Trophoblast cell (in vitro differentiated cells and primary cell): ENCODE measurements around the gene ENTPD2.

Source experiments
- DNase-seq, 2 donors: peaks; one replicate each; pipeline ENCODE4 v3.0.0-alpha.2; 2016
- H2AFZ ChIP-seq: 2 replicates; pipeline ENCODE4 v1.6.1; 2013; ENCODE audit warnings: low read length, moderate library complexity, mild to moderate bottlenecking; ENCODE audit not compliant: insufficient read depth, poor library complexity
- H2AK5ac ChIP-seq: 2 replicates; pipeline ENCODE4 v1.6.1; 2013; ENCODE audit warnings: mild to moderate bottlenecking, low read length
- H2BK120ac ChIP-seq: 2 replicates; pipeline ENCODE4 v1.6.1; 2013; ENCODE audit warnings: low read length, mild to moderate bottlenecking, moderate library complexity; ENCODE audit not compliant: insufficient read depth, poor library complexity
- H2BK12ac ChIP-seq: 2 replicates; pipeline ENCODE4 v1.6.1; 2013; ENCODE audit warnings: mild to moderate bottlenecking, low read length, moderate library complexity
- H2BK5ac ChIP-seq: 2 replicates; pipeline ENCODE4 v1.6.1; 2013; ENCODE audit warnings: low read length, low read depth, moderate library complexity, mild to moderate bottlenecking; ENCODE audit not compliant: poor library complexity
- H3K14ac ChIP-seq: 2 replicates; pipeline ENCODE4 v1.6.1; 2013; ENCODE audit warnings: mild to moderate bottlenecking, low read length
- H3K18ac ChIP-seq: 2 replicates; pipeline ENCODE4 v1.6.1; 2013; ENCODE audit warnings: mild to moderate bottlenecking, low read length
- H3K23ac ChIP-seq: 2 replicates; pipeline ENCODE4 v1.6.1; 2013; ENCODE audit warnings: low read length
- H3K27ac ChIP-seq: 2 replicates; pipeline ENCODE4 v1.5.1; 2013; ENCODE audit warnings: low read depth, mild to moderate bottlenecking, inconsistent platforms, low read length, moderate library complexity
- H3K27me3 ChIP-seq: 2 replicates; pipeline ENCODE4 v1.6.1; 2013; ENCODE audit warnings: inconsistent platforms, mild to moderate bottlenecking, low read length, moderate library complexity; ENCODE audit not compliant: insufficient read depth
- H3K36me3 ChIP-seq, 2 experiments: 1 replicate in 1 of 2; 2 replicates in 1 of 2; pipeline ENCODE4 v1.6.1; 2013; ENCODE audit warnings: low read length in 2 of 2, mild to moderate bottlenecking in 2 of 2, moderate library complexity in 1 of 2; ENCODE audit not compliant: insufficient read depth in 2 of 2, control insufficient read depth in 1 of 2
- H3K4ac ChIP-seq: 2 replicates; pipeline ENCODE4 v1.6.1; 2013; ENCODE audit warnings: low read depth, mild to moderate bottlenecking, low read length, moderate library complexity
- H3K4me1 ChIP-seq, 2 experiments: 1 replicate in 1 of 2; 2 replicates in 1 of 2; pipeline ENCODE4 v1.6.1; 2013; ENCODE audit warnings: low read length in 2 of 2, mild to moderate bottlenecking in 2 of 2, moderate library complexity in 1 of 2; ENCODE audit not compliant: insufficient read depth in 2 of 2, control insufficient read depth in 1 of 2
- H3K4me2 ChIP-seq: 2 replicates; pipeline ENCODE4 v1.6.1; 2013; ENCODE audit warnings: inconsistent platforms, mild to moderate bottlenecking, low read length, moderate library complexity
- H3K4me3 ChIP-seq: 2 replicates; pipeline ENCODE4 v1.5.1; 2013; ENCODE audit warnings: mild to moderate bottlenecking, low read depth, low read length, inconsistent platforms
- H3K79me1 ChIP-seq: one replicate; pipeline ENCODE4 v1.6.1; 2013; ENCODE audit warnings: low read length
- H3K79me2 ChIP-seq: 2 replicates; pipeline ENCODE4 v1.6.1; 2013; ENCODE audit warnings: low read length, mild to moderate bottlenecking; ENCODE audit not compliant: control insufficient read depth, insufficient read depth, poor library complexity
- H3K9ac ChIP-seq: 2 replicates; pipeline ENCODE4 v1.6.1; 2013; ENCODE audit warnings: mild to moderate bottlenecking, low read length
- H3K9me3 ChIP-seq: 2 replicates; pipeline ENCODE4 v1.6.1; 2013; ENCODE audit warnings: low read depth, mild to moderate bottlenecking, control low read depth, inconsistent platforms, low read length; ENCODE audit not compliant: insufficient read depth
- H4K12ac ChIP-seq: 2 replicates; pipeline ENCODE4 v1.6.1; 2013; ENCODE audit warnings: low read depth, mild to moderate bottlenecking, low read length, moderate library complexity
- H4K8ac ChIP-seq: 2 replicates; pipeline ENCODE4 v1.6.1; 2013; ENCODE audit warnings: low read depth, mild to moderate bottlenecking, low read length, moderate library complexity
- H4K91ac ChIP-seq: one replicate; pipeline ENCODE4 v1.6.1; 2013; ENCODE audit warnings: low read depth, mild to moderate bottlenecking, low read length, moderate library complexity
- WGBS: extraction: QIAGEN DNeasy Blood & Tissue Kit; methylation state at CpG from one replicate; pipeline ENCODE4 v1.1.7; 2013; ENCODE audit warnings: missing lambda C conversion rate; ENCODE audit not compliant: insufficient read length, insufficient coverage; ENCODE audit errors: extremely low coverage; 5-methylcytosine and 5-hydroxymethylcytosine counted together

Gene ENTPD2

GRCh38 chr9:137083394-137084004 is 29.6 kb upstream of the ENTPD2 start:
- no CpG with 5 or more reads among the region's 12 CpGs for WGBS
- H3K9ac ChIP-seq: no peak overlapping the region

DNA sequence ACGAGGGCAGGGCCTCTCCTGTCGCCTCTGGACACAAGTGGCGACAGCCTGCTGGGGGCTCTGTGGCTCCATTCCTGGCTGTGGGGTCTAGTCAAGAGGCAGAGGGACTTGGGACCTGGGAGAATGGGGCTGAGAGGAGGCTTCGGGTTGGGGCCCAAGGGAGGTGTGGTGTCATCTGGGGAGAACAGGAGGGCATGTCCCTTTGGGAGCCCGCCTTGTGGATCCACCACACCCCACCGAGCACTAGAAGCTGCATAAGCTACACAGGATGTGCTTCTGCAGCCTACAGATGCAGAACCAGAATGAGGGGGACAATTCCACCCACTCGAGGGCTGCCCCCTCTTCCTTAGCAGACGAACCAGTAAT is 29.0 kb upstream of the ENTPD2 start:
- no peak overlapping the region for H3K14ac ChIP-seq
- H3K4ac ChIP-seq: no peak overlapping the region
- H2AK5ac ChIP-seq: no peak overlapping the region
- H2BK5ac ChIP-seq: no peak overlapping the region
- H4K91ac ChIP-seq: no peak overlapping the region
- WGBS: no CpG with 5 or more reads among the region's 8 CpGs
- no peak overlapping the region for H3K18ac ChIP-seq
- no peak overlapping the region for H2AFZ ChIP-seq
- no peak overlapping the region for H3K23ac ChIP-seq
- H2BK120ac ChIP-seq: no peak overlapping the region
- peak overlapping the region; percentile 12 for H3K4me3 ChIP-seq
- no peak for DNase-seq
- H3K4me1 ChIP-seq: peaks cover 21% of the 10 kb centered on the region in 2 experiments
- H3K79me1 ChIP-seq: peaks cover 14% of the 10 kb centered on the region
- no peak overlapping the region for H4K12ac ChIP-seq
- no peak overlapping the region for H3K9ac ChIP-seq
- no peak overlapping the region for H3K4me2 ChIP-seq
- peaks cover 7% of the 10 kb centered on the region for H3K79me2 ChIP-seq
- peaks cover 10% of the 10 kb centered on the region for H3K27me3 ChIP-seq
- peaks cover 0 to 2% of the 10 kb centered on the region in 2 experiments for H3K36me3 ChIP-seq
- peaks cover 5% of the 10 kb centered on the region for H3K9me3 ChIP-seq
- H3K27ac ChIP-seq: no peak overlapping the region
- no peak overlapping the region for H4K8ac ChIP-seq
- H2BK12ac ChIP-seq: no peak overlapping the region

More at GRCh38 chr9:137083394-137084004, 29.6 kb upstream of the ENTPD2 start:
- Histone ChIP-seq H4K91ac (no peak overlapping the region), H3K79me2 (peaks cover 7% of the 10 kb centered on the region), H4K8ac (no peak overlapping the region), H3K4me2 (no peak overlapping the region), H3K4me1 (peaks cover 15% of the 10 kb centered on the region in 2 experiments), H3K23ac (no peak overlapping the region), H3K79me1 (peaks cover 12% of the 10 kb centered on the region), H3K18ac (no peak overlapping the region), H3K14ac (no peak overlapping the region), H3K27ac (no peak overlapping the region), H2BK5ac (no peak overlapping the region), H2AK5ac (no peak overlapping the region), H3K4me3 (no peak overlapping the region), H3K9me3 (peaks cover 3% of the 10 kb centered on the region), H2AFZ (no peak overlapping the region), H3K36me3 (peaks cover 0 to 2% of the 10 kb centered on the region in 2 experiments), H4K12ac (no peak overlapping the region), H3K27me3 (peaks cover 4% of the 10 kb centered on the region), H3K4ac (no peak overlapping the region), H2BK12ac (no peak overlapping the region), H2BK120ac (no peak overlapping the region)
- DNase-seq: peak; percentile 51 to 55

DNA sequence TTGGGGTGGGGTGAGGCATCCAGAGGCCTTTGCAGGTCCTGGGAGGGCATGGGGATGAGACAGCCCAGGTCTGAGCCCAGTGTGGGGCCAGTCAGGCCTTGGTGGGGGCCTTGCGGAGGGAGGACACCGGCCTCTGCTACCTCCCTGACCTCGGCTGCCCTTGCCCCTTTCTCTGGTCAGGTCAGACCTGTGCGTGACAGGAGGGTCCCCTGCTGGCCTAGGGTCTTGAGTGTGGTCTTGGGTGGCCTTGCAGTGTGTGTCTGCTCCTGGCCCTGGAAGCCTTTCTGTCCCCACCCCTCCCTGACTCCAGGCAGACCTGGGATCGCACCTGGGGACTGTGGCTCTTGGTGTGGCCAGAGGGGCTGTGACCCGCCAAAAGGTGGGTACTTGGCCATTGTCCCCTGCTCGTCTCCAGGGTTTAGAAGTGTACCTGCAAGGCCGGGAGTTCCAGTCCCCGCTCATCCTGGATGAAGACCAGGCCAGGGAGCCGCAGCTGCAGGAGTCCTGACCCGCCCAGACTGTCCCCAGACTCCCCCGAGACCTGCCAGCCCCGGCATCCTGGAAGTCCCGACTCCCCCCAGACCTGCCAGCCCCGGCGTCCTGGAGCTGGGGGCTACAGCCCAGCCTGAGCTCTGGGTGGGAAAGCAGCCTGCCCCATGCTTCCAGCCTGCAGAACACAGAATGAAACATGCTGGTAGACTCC is 28.5 kb upstream of the ENTPD2 start:
- peaks cover 18 to 21% of the 10 kb centered on the region in 2 experiments for H3K4me1 ChIP-seq
- no peak overlapping the region for H4K91ac ChIP-seq
- H3K79me1 ChIP-seq: peaks cover 15% of the 10 kb centered on the region
- H2AFZ ChIP-seq: no peak overlapping the region
- DNase-seq: no peak
- H2AK5ac ChIP-seq: no peak overlapping the region
- H2BK5ac ChIP-seq: no peak overlapping the region
- no peak overlapping the region for H3K14ac ChIP-seq
- H4K8ac ChIP-seq: no peak overlapping the region
- no peak overlapping the region for H2BK12ac ChIP-seq
- H3K9ac ChIP-seq: no peak overlapping the region
- no peak overlapping the region for H3K18ac ChIP-seq
- peaks cover 0 to 2% of the 10 kb centered on the region in 2 experiments for H3K36me3 ChIP-seq
- no CpG with 5 or more reads among the region's 16 CpGs for WGBS
- H3K9me3 ChIP-seq: peaks cover 6% of the 10 kb centered on the region
- H3K4me3 ChIP-seq: peak overlapping the region; percentile 12
- no peak overlapping the region for H3K27ac ChIP-seq
- no peak overlapping the region for H3K4me2 ChIP-seq
- H3K4ac ChIP-seq: no peak overlapping the region
- H2BK120ac ChIP-seq: no peak overlapping the region
- H3K23ac ChIP-seq: no peak overlapping the region
- peaks cover 15% of the 10 kb centered on the region for H3K27me3 ChIP-seq
- peaks cover 7% of the 10 kb centered on the region for H3K79me2 ChIP-seq
- no peak overlapping the region for H4K12ac ChIP-seq

- Histone ChIP-seq H3K79me2 (no peaks in the 10 kb centered on the region), H3K4me2 (no peak overlapping the region), H3K9ac (no peak overlapping the region)
Observed at GRCh38 chr9:137080260-137081122, 26.6 kb upstream of the ENTPD2 start.

More at GRCh38 chr9:137080260-137081122, 26.6 kb upstream of the ENTPD2 start:
- no peak overlapping the region for H3K23ac ChIP-seq
- no peak overlapping the region for H4K8ac ChIP-seq
- H3K18ac ChIP-seq: no peak overlapping the region
- H3K27ac ChIP-seq: no peak overlapping the region
- H3K36me3 ChIP-seq: peaks cover 0 to 2% of the 10 kb centered on the region in 2 experiments
- no CpG with 5 or more reads among the region's 24 CpGs for WGBS
- no peak overlapping the region for H3K14ac ChIP-seq
- DNase-seq: no peak
- H3K4me1 ChIP-seq: peaks cover 10 to 14% of the 10 kb centered on the region in 2 experiments
- peaks cover 3% of the 10 kb centered on the region for H3K79me1 ChIP-seq
- no peak overlapping the region for H2BK5ac ChIP-seq
- peaks cover 22% of the 10 kb centered on the region for H3K27me3 ChIP-seq
- H4K12ac ChIP-seq: no peak overlapping the region
- no peak overlapping the region for H2BK12ac ChIP-seq
- H2AK5ac ChIP-seq: no peak overlapping the region
- no peak overlapping the region for H3K4ac ChIP-seq
- no peak overlapping the region for H3K4me3 ChIP-seq
- peaks cover 9% of the 10 kb centered on the region for H3K9me3 ChIP-seq
- H2BK120ac ChIP-seq: no peak overlapping the region
- H2AFZ ChIP-seq: no peak overlapping the region
- no peak overlapping the region for H4K91ac ChIP-seq
